ENCODE results near the gene ZNF101.

Gene ZNF101

GRCh38 chr19:19668230-19669012, at the start of gene ZNF101:
TSS of gene ZNF101 (plus strand) at chr19:19668839. CDS start at chr19:19668964, 125 bp downstream.
- peak; percentile 87 to 91 (median 88) for DNase-seq

GRCh38 chr19:19619181-19619848, 49.3 kb upstream of the ZNF101 start:
- peak in 2 of 3 experiments; percentile 4 to 72 for DNase-seq

- peak in 1 of 3 experiments; percentile 6 for DNase-seq
Observed at GRCh38 chr19:19619849-19620210, 48.8 kb upstream of the ZNF101 start.

- no peak for DNase-seq
Observed at GRCh38 chr19:19623383-19623782, 45.3 kb upstream of the ZNF101 start.

GRCh38 chr19:19624032-19624570, 44.5 kb upstream of the ZNF101 start:
- no peak for DNase-seq

GRCh38 chr19:19626516-19627472, 41.8 kb upstream of the ZNF101 start:
- no peak for DNase-seq

- peak; percentile 36 to 82 (median 82) for DNase-seq
Observed at GRCh38 chr19:19627621-19628500, 40.8 kb upstream of the ZNF101 start, which contains the start of gene LPAR2. TSS of gene LPAR2 (minus strand) at chr19:19628220. CDS start at chr19:19627275, 945 bp downstream.

- DNase-seq, result peak in 2 of 3 experiments; percentile 79 to 82
Observed at GRCh38 chr19:19628501-19629134, 40.0 kb upstream of the ZNF101 start.

GRCh38 chr19:19630062-19630414, 38.6 kb upstream of the ZNF101 start:
- DNase-seq, result no peak

GRCh38 chr19:19630426-19630825, 38.2 kb upstream of the ZNF101 start:
- DNase-seq, result no peak

- DNase-seq, result no peak
Observed at GRCh38 chr19:19631346-19631745, 37.3 kb upstream of the ZNF101 start.

- no peak for DNase-seq
Observed at GRCh38 chr19:19632661-19633060, 36.0 kb upstream of the ZNF101 start.

GRCh38 chr19:19633711-19634515, 34.7 kb upstream of the ZNF101 start:
- DNase-seq, result no peak

- no peak for DNase-seq
Observed at GRCh38 chr19:19634516-19635312, 33.9 kb upstream of the ZNF101 start.

GRCh38 chr19:19635313-19635702, 33.3 kb upstream of the ZNF101 start:
- DNase-seq, result no peak

- no peak for DNase-seq
Observed at GRCh38 chr19:19636573-19637185, 32.0 kb upstream of the ZNF101 start.

GRCh38 chr19:19637186-19637522, 31.5 kb upstream of the ZNF101 start:
- DNase-seq, result no peak

- no peak for DNase-seq
Observed at GRCh38 chr19:19637523-19638251, 31.0 kb upstream of the ZNF101 start.
